ENCODE results near the gene TCP11.

Gene TCP11

DNA sequence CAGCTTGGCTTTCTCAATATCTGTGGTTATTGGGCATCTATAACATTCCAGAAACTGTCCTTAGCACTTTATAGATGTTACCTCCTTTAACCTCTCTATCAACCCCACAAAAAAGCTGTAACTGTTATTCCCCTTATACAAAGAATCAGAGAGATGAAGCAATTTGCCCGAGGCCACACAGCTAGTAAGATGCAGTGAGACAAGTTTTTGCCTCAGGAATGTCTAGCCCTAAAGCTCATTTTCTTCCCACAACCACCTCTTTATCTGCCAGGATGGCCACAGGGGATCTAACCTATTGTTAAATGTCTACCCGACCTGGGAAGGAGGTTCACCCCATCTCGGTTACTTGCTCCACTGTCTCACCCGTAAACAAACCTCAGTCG lies 31.9 kb upstream of the TCP11 start:
- no peak for DNase-seq (ENCODE audit: low read depth in 2 of 2)

GRCh38 chr6:35170891-35171290 lies 29.8 kb upstream of the TCP11 start:
- no peak for DNase-seq (ENCODE audit: low read depth in 2 of 2)

GRCh38 chr6:35170166-35170565 lies 29.0 kb upstream of the TCP11 start:
- no peak for DNase-seq (ENCODE audit: low read depth in 2 of 2)

GRCh38 chr6:35168461-35168861 lies 27.3 kb upstream of the TCP11 start:
- no peak for DNase-seq (ENCODE audit: low read depth in 2 of 2)

- no peak for DNase-seq (ENCODE audit: low read depth in 2 of 2)
These were observed 26.4 kb upstream of the TCP11 start for GRCh38 chr6:35167505-35167904.

DNA sequence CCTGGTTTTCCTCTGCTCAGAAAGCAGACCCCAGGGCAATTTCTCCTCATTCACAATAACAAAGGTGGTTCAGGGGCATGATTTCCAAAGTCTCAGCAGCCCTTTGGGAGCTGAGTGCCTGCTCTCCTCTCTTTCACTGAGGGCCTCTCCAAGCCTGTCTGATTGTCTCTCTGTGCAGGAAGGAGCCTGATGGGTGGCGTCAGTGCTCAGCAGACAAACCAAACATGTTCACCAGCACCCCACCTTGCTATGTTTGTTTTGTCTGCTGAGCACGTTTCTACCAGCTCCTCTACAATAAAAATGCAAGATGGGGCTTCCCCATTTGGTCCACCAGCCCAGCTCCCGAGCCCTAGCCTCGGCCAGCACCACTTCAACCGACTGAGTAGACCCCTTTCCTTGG lies 25.4 kb upstream of the TCP11 start:
- DNase-seq (ENCODE audit: low read depth in 2 of 2) = no peak

GRCh38 chr6:35166116-35166515 lies 25.0 kb upstream of the TCP11 start:
- no peak for DNase-seq (ENCODE audit: low read depth in 2 of 2)

DNA sequence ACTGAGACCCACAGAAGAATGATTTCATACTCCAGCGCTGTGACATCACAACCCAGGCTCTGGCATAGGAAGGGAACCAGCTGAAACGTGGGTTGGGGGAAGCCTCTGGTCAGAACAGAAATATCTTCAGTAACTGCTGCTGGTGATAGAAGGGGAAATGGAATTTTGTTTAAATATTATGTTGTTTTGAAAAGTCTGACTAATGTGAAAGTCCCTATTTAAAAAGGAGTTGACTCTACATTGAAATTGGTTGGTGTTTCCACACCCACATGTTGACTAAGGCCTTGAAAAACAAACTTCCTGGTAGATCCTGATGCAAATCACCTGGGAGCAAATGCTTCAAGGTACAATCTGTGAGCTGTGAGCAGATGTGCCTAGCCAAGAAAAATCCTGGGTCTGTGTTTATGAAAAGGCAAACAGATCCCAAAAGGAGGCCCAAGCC lies 24.5 kb upstream of the TCP11 start:
- no peak for DNase-seq (ENCODE audit: low read depth in 2 of 2)

DNA sequence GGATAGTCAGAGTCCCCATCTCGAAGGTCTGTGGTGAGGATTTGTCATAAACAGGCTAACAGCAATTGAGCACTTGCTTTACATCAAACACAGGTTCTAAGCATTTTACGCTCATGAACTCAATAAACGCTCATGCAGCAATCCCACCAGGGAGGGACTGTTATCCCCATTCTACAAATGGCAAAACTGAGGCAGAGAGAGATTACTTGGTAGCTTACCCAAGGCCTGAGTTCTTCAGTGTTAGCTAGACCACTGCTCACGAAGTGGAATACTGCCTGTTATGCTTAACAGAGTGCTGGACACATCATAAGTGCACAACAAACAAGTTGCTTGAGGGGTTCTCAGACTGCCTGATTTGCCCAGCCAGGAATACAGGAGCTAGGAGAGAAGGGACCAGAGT lies 23.7 kb upstream of the TCP11 start:
- no peak for DNase-seq (ENCODE audit: low read depth in 2 of 2)

DNA sequence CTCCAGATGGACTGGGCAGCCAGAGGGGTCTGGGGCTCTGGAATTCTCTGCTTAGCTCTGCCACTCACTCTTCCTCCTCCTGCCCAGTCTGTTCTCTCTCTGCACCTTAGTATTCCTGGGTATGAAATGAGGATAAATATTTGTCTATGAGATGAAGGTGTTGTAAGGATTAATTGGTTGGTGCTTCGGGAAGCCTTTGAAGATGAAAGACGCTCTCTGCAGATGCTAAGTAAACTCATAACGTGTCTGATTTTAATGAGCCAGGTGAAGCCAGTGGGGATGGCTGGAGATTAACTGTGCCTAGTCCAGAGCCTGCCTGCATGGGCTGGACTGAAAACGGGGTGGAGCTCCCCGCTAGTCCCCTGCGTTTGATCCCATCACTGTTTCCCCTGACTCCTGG lies 23.1 kb upstream of the TCP11 start:
- no peak for DNase-seq (ENCODE audit: low read depth in 2 of 2)

DNA sequence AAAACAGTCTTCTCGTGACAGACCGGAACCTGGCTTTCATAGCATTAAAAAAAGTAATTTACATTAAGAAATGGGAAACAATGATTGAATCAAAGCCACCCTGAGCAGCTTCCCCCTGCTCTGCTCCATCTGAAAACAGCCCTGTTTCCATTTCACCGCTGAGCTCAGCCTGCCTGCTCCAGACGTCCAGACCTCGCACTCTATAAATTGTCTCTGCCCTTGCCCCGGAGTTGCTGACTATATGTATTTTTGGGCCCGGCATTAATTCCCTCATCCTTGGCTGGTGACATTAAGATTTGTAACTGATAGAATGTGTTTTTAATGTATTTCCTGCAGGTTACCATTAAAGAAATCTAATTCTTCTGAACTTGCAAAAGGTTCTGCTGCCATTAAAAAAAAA lies 22.7 kb upstream of the TCP11 start:
- DNase-seq (ENCODE audit: low read depth in 2 of 2) = no peak

- DNase-seq (ENCODE audit: low read depth in 2 of 2) = no peak
These were observed 20.9 kb upstream of the TCP11 start for GRCh38 chr6:35161776-35162607.

- DNase-seq (ENCODE audit: low read depth in 2 of 2) = no peak
These were observed 20.1 kb upstream of the TCP11 start for GRCh38 chr6:35161266-35161665.

DNA sequence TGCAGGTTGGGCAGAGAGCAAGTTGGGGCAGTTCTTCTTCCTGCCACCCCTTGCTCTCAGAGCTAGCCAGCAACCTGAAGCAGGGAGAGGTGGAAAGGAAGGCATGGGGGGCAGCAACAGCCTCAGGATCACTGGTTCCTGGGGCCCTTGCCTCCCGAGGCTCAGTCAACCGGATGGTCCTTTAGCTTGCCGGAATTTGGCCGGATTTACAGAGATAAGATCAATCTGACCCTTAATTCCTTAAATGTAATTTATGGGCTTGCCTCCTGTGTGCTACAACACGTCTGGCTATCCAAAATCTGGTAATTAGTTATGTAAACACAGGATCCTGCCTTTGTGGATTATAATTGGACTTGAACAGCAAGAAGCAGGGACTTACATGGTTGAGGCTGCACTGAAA lies 19.5 kb upstream of the TCP11 start:
- no peak for DNase-seq (ENCODE audit: low read depth in 2 of 2)

- no peak for DNase-seq (ENCODE audit: low read depth in 2 of 2)
These were observed 17.4 kb upstream of the TCP11 start for GRCh38 chr6:35158520-35158919.

- no peak for DNase-seq (ENCODE audit: low read depth in 2 of 2)
These were observed 13.8 kb upstream of the TCP11 start for GRCh38 chr6:35154947-35155346.

GRCh38 chr6:35154262-35154661 lies 13.1 kb upstream of the TCP11 start:
- no peak for DNase-seq (ENCODE audit: low read depth in 2 of 2)

- no peak for DNase-seq (ENCODE audit: low read depth in 2 of 2)
These were observed 11.0 kb upstream of the TCP11 start for GRCh38 chr6:35152067-35152707.

DNA sequence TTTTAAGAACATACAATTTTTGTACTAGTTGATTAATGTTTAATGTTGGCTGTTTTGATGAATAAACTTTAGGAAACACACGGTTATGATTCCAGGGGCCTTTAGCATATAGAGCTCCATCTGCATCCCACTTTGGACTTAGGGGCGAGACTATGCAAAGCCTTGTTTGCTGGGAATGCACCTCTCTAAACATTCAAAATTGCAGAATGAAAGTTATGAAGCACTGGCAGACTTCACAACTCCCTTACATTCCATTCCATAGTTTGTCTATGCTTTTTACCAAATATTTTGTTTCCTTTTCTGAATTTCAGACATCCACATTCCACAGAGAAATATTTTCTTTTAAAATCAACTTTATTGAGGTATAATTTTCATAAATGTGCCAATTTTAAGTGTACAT lies 10.3 kb upstream of the TCP11 start:
- DNase-seq (ENCODE audit: low read depth in 2 of 2) = no peak

DNA sequence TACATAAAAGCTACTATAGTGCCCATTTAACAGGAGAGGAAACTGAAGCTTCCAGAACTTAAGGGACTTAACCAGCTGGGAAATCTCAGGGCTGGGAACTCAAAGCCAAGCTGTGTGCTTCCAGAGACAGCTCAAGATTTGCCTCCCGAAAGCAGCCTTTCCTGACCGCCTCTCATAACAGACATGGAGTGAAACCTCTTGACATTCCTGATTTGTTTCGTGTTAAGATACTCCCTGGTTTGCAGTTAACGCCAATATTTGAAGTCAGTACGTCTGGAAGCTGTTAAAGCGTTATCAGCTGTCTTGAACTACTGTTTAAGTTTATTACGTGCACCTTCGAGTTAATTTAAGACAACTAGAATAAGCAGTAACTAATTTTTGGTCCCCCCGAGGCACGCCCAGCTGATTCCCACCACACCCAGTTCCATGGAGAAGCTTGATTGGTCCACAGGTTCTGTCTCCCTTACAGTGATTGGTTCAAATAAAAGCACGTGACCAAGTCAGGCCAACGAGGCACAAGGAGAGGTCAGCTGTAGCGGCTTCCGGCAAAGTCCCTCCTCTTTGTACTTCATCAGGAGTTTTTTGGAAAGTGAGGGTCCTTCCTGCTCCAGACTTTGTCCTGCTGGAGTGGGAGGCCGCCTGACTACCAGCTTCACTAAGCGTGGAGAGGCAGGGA lies 8.9 kb upstream of the TCP11 start:
- no peak for DNase-seq (ENCODE audit: low read depth in 2 of 2)

- no peak for DNase-seq (ENCODE audit: low read depth in 2 of 2)
These were observed 7.1 kb upstream of the TCP11 start for GRCh38 chr6:35148167-35148741.

DNA sequence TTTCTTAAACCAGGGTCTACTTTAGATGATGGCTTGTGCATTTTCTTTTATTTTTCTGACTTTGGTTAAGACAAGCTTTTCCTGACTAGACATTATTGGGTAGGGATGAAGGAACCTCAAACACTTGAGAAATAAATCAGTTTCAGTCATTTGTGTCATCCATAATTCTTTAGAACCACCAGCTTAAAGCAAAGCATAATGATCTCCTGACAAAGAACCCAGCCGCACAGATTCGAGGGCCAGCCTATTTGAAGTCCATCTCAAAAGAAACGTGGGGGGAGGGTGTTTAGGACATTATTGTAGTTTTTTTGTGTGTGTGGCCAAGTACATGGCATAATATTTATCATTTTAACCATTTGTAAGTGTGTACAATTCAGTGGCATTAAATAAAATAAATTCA lies 6.3 kb upstream of the TCP11 start:
- DNase-seq (ENCODE audit: low read depth in 2 of 2) = no peak

DNA sequence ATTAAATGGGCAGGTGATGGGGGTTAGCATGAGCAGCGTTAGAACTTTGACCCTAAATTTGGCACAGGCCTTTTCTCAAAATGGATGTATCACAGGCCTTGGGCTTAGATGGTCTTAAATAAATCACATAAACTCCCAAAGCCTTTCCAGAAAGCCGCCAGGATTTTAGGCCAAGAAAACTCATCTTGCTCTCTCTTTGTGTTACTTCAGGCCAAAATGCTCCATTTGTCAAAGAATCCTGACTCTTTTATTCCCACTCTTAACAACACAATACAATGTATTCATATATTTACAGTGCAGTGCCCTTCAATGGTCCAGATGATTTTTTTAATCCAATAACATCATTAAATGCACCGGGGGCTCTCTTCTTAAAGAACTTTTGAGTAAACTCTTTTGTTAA lies 5.9 kb upstream of the TCP11 start:
- no peak for DNase-seq (ENCODE audit: low read depth in 2 of 2)
